K562 (cell line): ENCODE data around the gene GRPEL2. TPM values are rescaled to one million over a fixed set of nuclear protein-coding genes. Genes with fewer than 3 reads are reported as not detected.

ENCODE experiments used
- ATAC-seq: fragments of 200-7000 bp; cut with Tn5 transposase; 3 replicates; pipeline ENCODE4 v1.9.1; 2020; ENCODE audit warnings: moderate library complexity
- BruUV-seq: library from RNA; stranded (reverse); fragments of 400-500 nt; replicated peaks from 2 replicates; lab custom pipeline; 2021; lab: Mats Ljungman, UMichigan
- CTCF ChIA-PET: fragments of 300-600 bp; formaldehyde crosslinking; extraction: SDS; loops from one replicate; lab custom pipeline; 2021; ENCODE audit warnings: low intra/inter-chr PET ratio; lab: Yijun Ruan, JAX
- POLR2A ChIA-PET: fragments of 300-600, 350-650 bp; sonication (Branson Sonifier 250); formaldehyde crosslinking; extraction: SDS; loops from one replicate; lab custom pipeline; 2021; ENCODE audit warnings: antibody characterized with exemption, inconsistent platforms; lab: Yijun Ruan, JAX
- DNase-seq, 4 experiments: peaks; one replicate each; pipeline versions ENCODE4 v3.0.0 to v3.0.0-alpha.2; 2011 to 2018; ENCODE audit warnings: low spot score in 3 of 4, mixed read lengths in 3 of 4; ENCODE audit errors: extremely low read depth in 1 of 4
- FAIRE-seq: peaks from 2 replicates; lab custom pipeline; 2011; peaks lifted over from hg19 to GRCh38; lab: Jason Lieb, UNC
- H2AFZ ChIP-seq: 2 replicates; pipeline ENCODE4 v1.6.0; 2011; ENCODE audit warnings: low read depth, low read length, control low read depth, inconsistent platforms
- H3K27ac ChIP-seq: fragments of 200-600 bp; 3 replicates; pipeline ENCODE4 v1.8.0; 2011; ENCODE audit warnings: low read depth, mild to moderate bottlenecking, control low read depth, inconsistent platforms, low read length, moderate library complexity, mixed read lengths; ENCODE audit errors: extremely low read depth
- H3K27me3 ChIP-seq, 2 experiments: fragments of 300-600 bp in 1 of 2; 2 replicates in 1 of 2; 3 replicates in 1 of 2; pipeline versions ENCODE4 v1.6.0 to v1.8.0; 2011; ENCODE audit warnings: inconsistent platforms in 2 of 2, low read length in 2 of 2, mild to moderate bottlenecking in 1 of 2, mixed read lengths in 1 of 2, moderate library complexity in 1 of 2; ENCODE audit not compliant: control insufficient read depth in 2 of 2, insufficient read depth in 2 of 2
- H3K36me3 ChIP-seq: fragments of 300-600 bp; 3 replicates; pipeline ENCODE4 v1.8.0; 2011; ENCODE audit warnings: mild to moderate bottlenecking, low read length, inconsistent platforms; ENCODE audit not compliant: control insufficient read depth, insufficient read depth
- H3K4me1 ChIP-seq, 2 experiments: fragments of 200-600 bp in 1 of 2; replicated peaks in 1 of 2; 2 replicates in 1 of 2; 3 replicates in 1 of 2; pipeline versions ENCODE4 v1.5.1 to v1.8.0; 2011; ENCODE audit warnings: inconsistent platforms in 2 of 2, low read length in 2 of 2, mild to moderate bottlenecking in 1 of 2, mixed read lengths in 1 of 2, moderate library complexity in 1 of 2; ENCODE audit not compliant: control insufficient read depth in 2 of 2, insufficient read depth in 2 of 2
- H3K4me2 ChIP-seq: 2 replicates; pipeline ENCODE4 v1.6.1; 2011; ENCODE audit warnings: low read length, control low read depth, inconsistent platforms, mixed read lengths; ENCODE audit not compliant: insufficient read depth
- H3K4me3 ChIP-seq: fragments of 200-600 bp; sonication (generic), shearing (Covaris generic); 2 replicates; pipeline ENCODE4 v1.5.1; 2016; ENCODE audit warnings: control low read depth, inconsistent platforms
- H3K79me2 ChIP-seq: fragments of 200-600 bp; 3 replicates; pipeline ENCODE4 v1.8.0; 2011; ENCODE audit warnings: low read length, inconsistent platforms; ENCODE audit not compliant: control insufficient read depth, insufficient read depth
- H3K9ac ChIP-seq, 2 experiments: 2 replicates each; pipeline versions ENCODE4 v1.6.0 to v1.6.1; 2011; ENCODE audit warnings: low read depth in 2 of 2, low read length in 2 of 2, control low read depth in 1 of 2, inconsistent platforms in 1 of 2, mild to moderate bottlenecking in 1 of 2, mixed read lengths in 1 of 2; ENCODE audit not compliant: insufficient read depth in 1 of 2
- H3K9me1 ChIP-seq: one replicate; pipeline ENCODE4 v1.6.0; 2011; ENCODE audit warnings: inconsistent platforms, mild to moderate bottlenecking, low read length, moderate library complexity; ENCODE audit not compliant: control insufficient read depth, insufficient read depth
- H3K9me3 ChIP-seq: replicated peaks from 2 replicates; pipeline ENCODE4 v1.5.1; 2011; ENCODE audit warnings: low read depth, low read length, inconsistent platforms; ENCODE audit not compliant: control insufficient read depth, insufficient read depth
- H4K20me1 ChIP-seq: replicated peaks from 2 replicates; pipeline ENCODE4 v1.6.1; 2011; ENCODE audit warnings: low read length, inconsistent platforms, mixed read lengths; ENCODE audit not compliant: control insufficient read depth, insufficient read depth
- CBFA2T3 ChIP-seq: fragments of 450-650 bp; IDR thresholded peaks from 2 replicates; pipeline ENCODE4 v1.6.1; 2017
- HBP1 ChIP-seq: fragments of 450-650 bp; formaldehyde crosslinking; IDR thresholded peaks from 2 replicates; pipeline ENCODE4 v1.4.0; 2022; ENCODE audit warnings: missing genetic modification characterization
- NFYB ChIP-seq: IDR thresholded peaks from 2 replicates; pipeline ENCODE4 v1.6.1; 2011; ENCODE audit warnings: mild to moderate bottlenecking, moderate library complexity; ENCODE audit not compliant: insufficient read length; ENCODE audit errors: extremely low read depth
- RBM17 ChIP-seq: fragments of 200-400 bp; formaldehyde crosslinking; IDR thresholded peaks from 2 replicates; pipeline ENCODE4 v1.6.1; 2017; ENCODE audit warnings: low read depth, mild to moderate bottlenecking, low read length, borderline replicate concordance
- ZNF232 ChIP-seq: sonication (generic); formaldehyde crosslinking; IDR thresholded peaks from 2 replicates; pipeline ENCODE4 v1.8.0; 2022; ENCODE audit warnings: mild to moderate bottlenecking, missing genetic modification reagents
- ZNF239 ChIP-seq: fragments of 250-450 bp; sonication (Bioruptor Pico); IDR thresholded peaks from 2 replicates; pipeline ENCODE4 v1.4.0; 2020; ENCODE audit warnings: mild to moderate bottlenecking
- ZNF316 ChIP-seq: fragments of 450-650 bp; IDR thresholded peaks from 2 replicates; pipeline ENCODE4 v1.6.1; 2016
- ZNF583 ChIP-seq: fragments of 250-450 bp; sonication (Bioruptor Pico); IDR thresholded peaks from 2 replicates; pipeline ENCODE4 v1.4.0; 2020
- WGBS: fragments of 100-300 bp; shearing (Covaris generic); methylation state at CpG from one replicate; pipeline ENCODE4 v1.1.6; 2016; ENCODE audit warnings: low coverage, mixed read lengths; ENCODE audit not compliant: insufficient coverage; ENCODE audit errors: missing lambda C conversion rate; 5-methylcytosine and 5-hydroxymethylcytosine counted together
- in situ Hi-C: fragments of 300-500 bp; cut with MboI; formaldehyde crosslinking; loops from 4 replicates; pipeline ENCODE4 v1.15.0; 2018; ENCODE audit warnings: inconsistent platforms, mixed read lengths
- intact Hi-C: fragments of 100-400 bp; cut with micrococcal nuclease; formaldehyde crosslinking; loops from 2 replicates; pipeline ENCODE4 v1.14.2; 2022
- polyA plus RNA-seq, 8 experiments: library from polyadenylated mRNA; depleted of rRNA in 4 of 8; stranded (reverse) in 5 of 8; unstranded in 3 of 8; fragments of >200 nt; fragmentation: Nextera tagmentation in 2 of 8; fragmentation: Illumina TruSeq in 1 of 8; extraction: Ambion mirVana in 2 of 8; extraction: Trizol in 1 of 8; gene quantifications; 2 replicates each; pipeline versions ENCODE4 v1.2.1 to v1.2.3, GENCODE V29; 2011 to 2014; ENCODE audit warnings: inconsistent platforms in 1 of 8, missing spikeins in 1 of 8
- total RNA-seq, 7 experiments: library from RNA; depleted of rRNA in 6 of 7; stranded (reverse); fragments of >200 nt in 6 of 7; fragmentation: Illumina TruSeq in 2 of 7; extraction: Trizol in 2 of 7; gene quantifications; 2 replicates each; pipeline versions ENCODE4 v1.2.1 to v1.2.3, GENCODE V29; 2011 to 2021; ENCODE audit warnings: low replicate concordance in 1 of 7

GRPEL2 gene
- total and polyA plus RNA-seq, 9 of the 15 experiments (the other 6 are each of a cell fraction or from before 2014, with no cell fraction given) = 11.2 to 40.5 (median 25.8) TPM

DNA sequence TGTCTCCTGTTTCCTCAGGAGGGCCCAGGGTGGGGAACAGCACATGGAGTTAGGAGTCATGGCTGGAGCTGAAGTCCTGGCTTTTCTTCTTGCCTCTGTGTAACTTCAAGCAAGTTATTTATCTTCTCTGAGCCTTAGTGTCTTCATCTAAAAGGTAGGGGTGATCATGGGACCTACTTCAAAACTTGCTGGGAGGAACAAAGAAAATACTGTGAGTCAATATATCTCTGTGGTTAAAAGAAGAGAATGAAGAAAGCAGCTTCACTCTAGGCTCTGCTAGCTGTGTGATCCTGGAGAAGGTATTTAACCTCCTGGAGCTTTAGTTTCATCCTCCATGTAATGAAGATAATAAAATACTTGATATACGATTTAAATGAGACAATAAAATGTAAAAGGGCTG is 47.1 kb upstream of the GRPEL2 start:
- Histone ChIP-seq H3K79me2 (no peaks in the 10 kb centered on the region), H3K27ac (no peak overlapping the region), H3K4me2 (no peak overlapping the region), H3K36me3 (no peaks in the 10 kb centered on the region), H4K20me1 (no peaks in the 10 kb centered on the region; the same call in 1 of the 2 replicates), H3K9me3 (no peaks in the 10 kb centered on the region), H2AFZ (no peak overlapping the region), H3K4me3 (no peak overlapping the region), H3K4me1 (peaks cover 0 to 8% of the 10 kb centered on the region in 2 experiments; a peak in 1 of 5 replicates), H3K9ac (no peak overlapping the region), H3K9me1 (no peaks in the 10 kb centered on the region), H3K27me3 (peaks cover 38 to 74% of the 10 kb centered on the region in 2 experiments; a peak in 4 of 5 replicates)
- 6% methylated on average over 1 of the region's 1 CpG for WGBS
- ChIA-PET CTCF (no interaction called here), POLR2A (interaction anchor here (0.5 to 1.0 kb wide), 4 partner anchors 9 to 55 kb away, joined by 3 to 4 read pairs (median 3); no protein-coding TSS in a partner anchor)
- DNase-seq (no peak), ATAC-seq (no peak), FAIRE-seq (no peak)
- TF ChIP-seq ZNF232 (CRISPR knock-in tag) = no peak
- TF ChIP-seq HBP1 (CRISPR knock-in tag) = no peak
- TF ChIP-seq ZNF239 (CRISPR knock-in tag) = no peak
- no peak for TF ChIP-seq ZNF316
- no peak for TF ChIP-seq ZNF583
- no peak for TF ChIP-seq NFYB
- no peak for TF ChIP-seq RBM17
- no peak for TF ChIP-seq CBFA2T3
- intact Hi-C loops (no loop called here), in situ Hi-C loops (no loop called here)
- BruUV-seq = no TSS peak
